Activated CD4-positive, CD25-positive, alpha-beta regulatory T cell treated with anti-CD3 and anti-CD28 coated beads, Interleukin-2, amount 50 U/mL, for 72 hours (primary cell): ENCODE data around the gene SAXO2.
"Not testable (repeated sequence)": the region's sequence is repeated elsewhere in the genome, so short reads cannot be mapped to it uniquely, and the experiment has no call there.

Experiments
- DNase-seq: peaks from one replicate; pipeline ENCODE4 v3.0.0; 2021

Gene SAXO2

GRCh38 chr15:82315519-82316246 is 53.1 kb downstream of the SAXO2 start:
- DNase-seq: no peak

GRCh38 chr15:82316247-82317090 is 53.9 kb downstream of the SAXO2 start:
- DNase-seq: not testable (repeated sequence)

GRCh38 chr15:82317091-82317489 is 54.5 kb downstream of the SAXO2 start:
- no peak for DNase-seq

- DNase-seq: not testable (repeated sequence)
Measured at GRCh38 chr15:82317516-82317915, 54.9 kb downstream of the SAXO2 start.

- not testable (repeated sequence) for DNase-seq
Measured at GRCh38 chr15:82318281-82318680, 55.7 kb downstream of the SAXO2 start.

- DNase-seq: not testable (repeated sequence)
Measured at GRCh38 chr15:82319522-82320278, 57.1 kb downstream of the SAXO2 start.

- not testable (repeated sequence) for DNase-seq
Measured at GRCh38 chr15:82320861-82321260, 58.2 kb downstream of the SAXO2 start.

- DNase-seq: not testable (repeated sequence)
Measured at GRCh38 chr15:82322488-82322887, 59.9 kb downstream of the SAXO2 start.

GRCh38 chr15:82324831-82325230 is 62.2 kb downstream of the SAXO2 start:
- not testable (repeated sequence) for DNase-seq

- DNase-seq: not testable (repeated sequence)
Measured at GRCh38 chr15:82325646-82326045, 63.0 kb downstream of the SAXO2 start.

GRCh38 chr15:82326896-82327295 is 64.3 kb downstream of the SAXO2 start:
- DNase-seq: not testable (repeated sequence)

- not testable (repeated sequence) for DNase-seq
Measured at GRCh38 chr15:82327372-82327771, 64.8 kb downstream of the SAXO2 start.

- not testable (repeated sequence) for DNase-seq
Measured at GRCh38 chr15:82329039-82329438, 66.4 kb downstream of the SAXO2 start.

- not testable (repeated sequence) for DNase-seq
Measured at GRCh38 chr15:82330921-82331320, 68.3 kb downstream of the SAXO2 start.

GRCh38 chr15:82331576-82332304 is 69.1 kb downstream of the SAXO2 start:
- not testable (repeated sequence) for DNase-seq

- DNase-seq: not testable (repeated sequence)
Measured at GRCh38 chr15:82332711-82333602, 70.3 kb downstream of the SAXO2 start.

- DNase-seq: not testable (repeated sequence)
Measured at GRCh38 chr15:82333603-82334553, 71.3 kb downstream of the SAXO2 start.
